ENCODE measurements around the gene PTPRR. TPM values are rescaled to one million over a fixed set of nuclear protein-coding genes. Genes with fewer than 3 reads are reported as not detected.

Gene PTPRR
- total and polyA plus RNA-seq, 12 donors = 0.11 to 3.7 (median 0.56) TPM; not detected in 1

- H3K4me3 ChIP-seq = no peak overlapping the region
- no peaks in the 10 kb centered on the region for H3K36me3 ChIP-seq (replicated peaks in 1 of 2)
- intact Hi-C loops (cut with DNase I) = no loop called here
- 84 to 95% (median 89%) methylated on average over 2 of the region's 2 CpGs for WGBS, 4 donors
- H3K27ac ChIP-seq = no peak overlapping the region
- no peaks in the 10 kb centered on the region for H3K9me3 ChIP-seq (replicated peaks in 1 of 3)
- TF ChIP-seq CTCF (IDR thresholded peaks at IDR 0.05) (no peak), POLR2A (IDR thresholded peaks at IDR 0.05) (no peak)
- no peak for DNase-seq
- H3K27me3 ChIP-seq = no peaks in the 10 kb centered on the region
- no peaks in the 10 kb centered on the region for H3K4me1 ChIP-seq (replicated peaks in 1 of 2)
These were observed 234.2 kb downstream of the PTPRR start for GRCh38 chr12:70686299-70686698.

GRCh38 chr12:70683976-70684375 lies 236.6 kb downstream of the PTPRR start:
- H3K36me3 ChIP-seq (replicated peaks in 1 of 2) = no peaks in the 10 kb centered on the region
- no peak overlapping the region for H3K27ac ChIP-seq
- no peaks in the 10 kb centered on the region for H3K9me3 ChIP-seq (replicated peaks in 1 of 3)
- no peak overlapping the region for H3K4me3 ChIP-seq
- no peaks in the 10 kb centered on the region for H3K4me1 ChIP-seq (replicated peaks in 1 of 2)
- H3K27me3 ChIP-seq = no peaks in the 10 kb centered on the region
- no peak for DNase-seq
- intact Hi-C loops (cut with DNase I) = no loop called here
- TF ChIP-seq CTCF (IDR thresholded peaks at IDR 0.05) = no peak
- whole genome bisulfite sequencing, 4 donors = 84 to 89% (median 85%) methylated on average over 3 of the region's 3 CpGs

- Histone ChIP-seq H3K27ac (no peak overlapping the region), H3K4me1 (replicated peaks in 1 of 2) (no peaks in the 10 kb centered on the region), H3K9me3 (replicated peaks in 1 of 3) (no peaks in the 10 kb centered on the region), H3K4me3 (no peak overlapping the region), H3K36me3 (replicated peaks in 1 of 2) (no peaks in the 10 kb centered on the region), H3K27me3 (no peaks in the 10 kb centered on the region)
- no peak for DNase-seq
- no peak for TF ChIP-seq CTCF (IDR thresholded peaks at IDR 0.05)
- no peak for TF ChIP-seq POLR2A (IDR thresholded peaks at IDR 0.05)
- 91 to 98% (median 95%) methylated on average over 5 of the region's 5 CpGs for WGBS, 4 donors
- intact Hi-C loops (cut with DNase I) = no loop called here
These were observed 248.8 kb downstream of the PTPRR start for GRCh38 chr12:70671698-70672097.

GRCh38 chr12:70670948-70671347 lies 249.6 kb downstream of the PTPRR start:
- no peak overlapping the region for H3K27ac ChIP-seq
- WGBS, 4 donors = 66 to 76% (median 71%) methylated on average over 3 of the region's 3 CpGs
- H3K9me3 ChIP-seq (replicated peaks in 1 of 3) = no peaks in the 10 kb centered on the region
- no peak for TF ChIP-seq CTCF (IDR thresholded peaks at IDR 0.05)
- TF ChIP-seq POLR2A (IDR thresholded peaks at IDR 0.05) = no peak
- no peaks in the 10 kb centered on the region for H3K36me3 ChIP-seq (replicated peaks in 1 of 2)
- peaks cover 4% of the 10 kb centered on the region for H3K27me3 ChIP-seq
- no peak for DNase-seq
- no peaks in the 10 kb centered on the region for H3K4me1 ChIP-seq (replicated peaks in 1 of 2)
- H3K4me3 ChIP-seq = no peak overlapping the region
- intact Hi-C loops (cut with DNase I) = no loop called here

All from adrenal gland (tissue), 12 donors.